ENCODE results near the gene EIF2S1.
"Not testable (repeated sequence)": the region's sequence is repeated elsewhere in the genome, so short reads cannot be mapped to it uniquely, and the experiment has no call there.

Gene EIF2S1

GRCh38 chr14:67372833-67373232 is 12.7 kb downstream of the EIF2S1 start:
- FAIRE-seq: no peak

GRCh38 chr14:67373347-67373746 is 13.2 kb downstream of the EIF2S1 start:
- FAIRE-seq: no peak

GRCh38 chr14:67377916-67378315 is 17.8 kb downstream of the EIF2S1 start:
- FAIRE-seq: no peak

DNA sequence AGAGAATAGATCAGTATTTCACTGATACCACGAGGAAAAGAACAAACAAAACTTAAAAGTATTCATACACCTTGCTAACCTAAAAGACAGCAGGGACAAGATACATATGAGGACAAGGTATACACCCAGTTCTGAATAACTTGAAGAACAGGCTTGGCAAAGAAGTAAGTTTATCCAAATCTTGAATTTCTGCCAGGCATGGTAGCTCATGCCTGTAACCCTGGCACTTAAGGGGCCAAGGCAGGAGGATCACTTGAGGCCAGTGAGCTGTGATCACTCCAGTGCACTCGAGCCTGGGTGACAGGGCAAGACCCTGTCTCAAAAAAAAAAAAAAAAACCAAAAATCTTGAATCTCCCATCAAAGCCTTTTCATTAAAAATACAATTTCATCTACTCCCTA is 25.0 kb downstream of the EIF2S1 start:
- no peak for FAIRE-seq

DNA sequence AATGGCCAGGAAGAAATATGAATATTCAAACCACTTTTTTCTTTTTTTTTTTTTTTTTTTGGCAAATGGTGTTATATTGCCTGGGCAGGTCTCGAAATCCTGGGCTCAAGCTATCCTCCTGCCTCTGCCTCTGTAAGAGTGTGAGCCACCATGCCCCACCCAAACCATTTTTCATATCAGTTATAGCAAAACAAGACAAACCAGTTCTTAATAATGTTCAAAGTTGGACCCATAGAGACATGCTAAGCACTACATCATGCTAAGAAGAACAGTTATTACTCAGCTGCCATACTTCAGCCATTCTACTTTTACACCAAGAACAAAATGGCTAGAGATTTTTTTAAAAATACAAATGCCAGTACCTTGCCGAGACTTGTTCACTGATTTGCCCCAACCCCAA is 25.5 kb downstream of the EIF2S1 start:
- no peak for FAIRE-seq

DNA sequence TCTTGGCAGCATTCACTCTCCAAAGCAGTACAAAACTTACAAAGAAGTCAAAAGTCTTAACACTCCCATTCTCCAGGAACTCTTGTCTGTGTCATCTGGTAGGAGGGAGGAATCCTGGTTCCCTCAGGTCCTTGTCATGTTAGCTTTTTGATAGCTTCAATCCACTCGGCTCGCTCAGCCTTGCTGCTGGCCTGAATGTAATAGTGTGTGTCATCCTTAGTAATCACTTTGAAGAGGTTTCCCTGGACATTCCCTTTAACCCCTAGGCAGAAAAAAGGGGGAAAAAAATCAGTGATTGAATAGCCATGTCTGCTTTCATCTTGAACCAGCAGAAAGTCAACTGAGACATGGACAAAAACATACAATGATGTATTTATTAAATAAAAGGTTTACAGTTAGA is 27.1 kb downstream of the EIF2S1 start:
- no peak for FAIRE-seq

DNA sequence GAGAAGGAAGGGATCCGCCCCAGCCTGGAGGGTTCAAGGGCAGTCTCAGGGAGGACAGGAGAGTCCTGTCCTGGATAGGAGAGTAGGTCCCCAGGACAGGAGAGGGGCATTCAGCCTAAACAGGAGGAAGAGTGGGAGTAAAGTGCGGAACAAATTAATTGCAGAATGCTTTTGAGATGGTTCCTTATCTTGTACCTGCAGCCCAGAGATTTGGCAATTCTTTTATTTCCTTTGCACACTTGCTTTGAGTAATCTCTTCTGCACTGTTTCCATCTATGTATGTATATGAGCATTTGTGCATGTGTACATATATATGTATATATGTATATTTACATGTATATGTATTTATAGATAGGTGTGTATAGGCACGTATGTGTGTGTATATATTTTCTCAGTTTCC is 29.1 kb downstream of the EIF2S1 start:
- FAIRE-seq: no peak

- FAIRE-seq: no peak
Observed at GRCh38 chr14:67389811-67390534, 29.8 kb downstream of the EIF2S1 start.

DNA sequence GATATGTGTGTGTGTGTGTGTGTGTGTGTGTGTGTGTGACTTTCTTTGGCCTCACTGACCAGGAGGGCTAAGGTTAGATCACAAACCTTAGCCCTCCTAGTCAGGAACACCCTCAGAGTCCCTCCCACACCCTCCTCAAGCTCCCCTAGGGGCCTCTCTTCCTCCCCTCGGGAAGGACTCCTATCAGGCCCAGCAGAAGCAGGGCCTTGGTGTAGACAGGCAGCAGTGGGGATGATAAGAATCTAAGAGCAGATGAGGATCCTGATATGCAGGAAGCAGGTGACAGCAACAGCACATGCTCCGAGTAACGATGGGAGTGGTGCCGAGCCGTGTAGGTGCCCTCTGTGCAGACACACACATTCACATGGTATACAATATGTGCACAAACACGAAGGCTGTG is 31.1 kb downstream of the EIF2S1 start:
- no peak for FAIRE-seq

GRCh38 chr14:67392123-67392522 is 32.0 kb downstream of the EIF2S1 start:
- FAIRE-seq: no peak

DNA sequence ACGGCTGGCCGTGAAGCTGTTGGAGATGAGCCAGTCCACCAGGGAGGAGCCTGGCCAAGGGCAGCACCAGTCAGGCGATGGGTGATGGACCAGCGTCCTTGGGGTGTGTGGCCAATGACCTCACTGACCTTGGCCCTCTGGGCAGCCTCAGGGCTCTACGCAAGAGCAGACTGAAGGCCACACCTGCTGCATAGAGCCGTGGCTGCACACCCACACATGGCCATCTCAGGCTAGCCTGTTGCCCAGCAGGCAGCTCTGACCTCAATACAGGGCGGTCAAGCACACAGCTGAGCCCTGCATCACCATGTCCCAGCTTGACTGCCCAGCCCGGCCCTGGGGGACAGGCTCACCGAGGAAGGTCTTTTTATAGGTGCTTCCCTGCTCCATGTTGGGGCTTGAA is 32.7 kb downstream of the EIF2S1 start:
- FAIRE-seq: no peak

DNA sequence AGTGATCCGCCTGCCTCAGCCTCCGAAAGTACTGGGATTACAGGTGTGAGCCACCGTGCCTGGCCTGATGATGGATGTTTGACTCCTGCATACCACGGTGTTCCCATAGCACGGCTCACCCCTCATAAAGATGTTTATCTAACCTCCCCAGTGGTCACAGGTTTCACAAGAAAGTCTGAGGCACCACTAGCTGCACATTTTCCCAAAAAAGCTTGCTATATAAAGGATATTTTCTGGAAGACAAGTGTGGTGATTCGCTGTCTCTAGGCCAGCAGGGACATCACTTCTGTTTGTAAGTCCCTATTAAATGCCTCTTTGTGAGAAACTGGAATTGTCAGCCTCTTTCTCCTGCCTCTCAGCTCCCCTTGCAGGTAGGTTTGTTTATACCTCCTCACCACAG is 33.6 kb downstream of the EIF2S1 start:
- no peak for FAIRE-seq

DNA sequence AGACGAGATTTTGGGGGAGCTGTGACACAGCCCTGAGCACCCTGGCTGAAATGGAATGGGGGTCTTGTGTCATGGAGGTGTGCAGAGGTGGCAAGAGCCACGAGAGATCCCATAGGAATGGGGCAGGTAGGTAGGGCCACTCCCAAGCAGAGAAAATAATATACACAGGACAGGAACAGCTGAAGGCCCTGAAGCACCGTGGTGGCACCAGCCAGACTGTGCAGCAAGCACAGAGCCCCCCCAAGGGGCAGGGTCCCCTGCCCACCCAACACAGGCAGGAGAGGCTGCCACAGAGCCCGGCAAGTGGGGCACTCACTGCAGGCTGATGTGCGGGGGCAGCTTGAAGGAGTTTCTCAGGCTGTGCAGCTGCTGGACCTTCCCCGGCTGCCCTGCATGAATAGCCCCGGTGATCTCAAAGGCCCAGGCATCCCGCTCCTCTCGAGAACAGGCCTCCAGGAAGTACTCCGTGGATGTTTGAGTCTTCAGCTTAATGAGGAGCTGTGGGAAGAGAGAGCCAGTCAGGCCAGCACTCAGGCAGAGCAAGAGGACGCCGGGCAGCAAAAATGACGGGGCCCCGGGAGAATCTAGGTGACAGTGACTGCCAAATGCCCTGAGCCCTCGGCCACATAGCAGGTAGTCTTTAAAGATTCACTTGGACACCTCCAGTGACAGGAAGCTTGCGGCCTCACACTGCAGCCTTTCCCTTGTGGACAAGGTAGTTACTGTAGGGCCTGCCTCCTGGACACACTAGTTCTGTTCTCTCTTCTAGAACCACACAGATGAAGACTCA is 35.2 kb downstream of the EIF2S1 start:
- no peak for FAIRE-seq

GRCh38 chr14:67395876-67396189 is 35.7 kb downstream of the EIF2S1 start:
- FAIRE-seq: no peak

- FAIRE-seq: no peak
Observed at GRCh38 chr14:67396381-67396970, 36.3 kb downstream of the EIF2S1 start.

DNA sequence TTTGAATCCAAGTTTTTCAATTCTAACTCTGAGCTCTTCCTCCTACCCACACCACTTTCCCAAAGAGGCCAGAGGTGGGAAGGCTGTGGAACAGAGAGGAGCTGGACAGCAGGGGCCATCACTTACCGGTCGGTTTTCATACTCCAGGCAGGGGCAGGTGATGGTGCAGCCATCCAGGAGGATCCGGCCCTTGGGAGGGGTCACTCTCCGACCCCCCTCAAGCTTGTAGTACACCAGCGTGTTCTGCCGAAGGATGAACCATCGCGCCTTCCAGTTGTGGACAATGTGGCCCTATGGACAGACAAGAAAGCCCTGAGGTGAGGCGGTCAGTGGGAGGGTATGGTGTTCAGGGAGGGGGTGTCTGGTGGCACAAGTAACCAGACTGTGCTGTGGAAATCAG is 37.4 kb downstream of the EIF2S1 start:
- no peak for FAIRE-seq

DNA sequence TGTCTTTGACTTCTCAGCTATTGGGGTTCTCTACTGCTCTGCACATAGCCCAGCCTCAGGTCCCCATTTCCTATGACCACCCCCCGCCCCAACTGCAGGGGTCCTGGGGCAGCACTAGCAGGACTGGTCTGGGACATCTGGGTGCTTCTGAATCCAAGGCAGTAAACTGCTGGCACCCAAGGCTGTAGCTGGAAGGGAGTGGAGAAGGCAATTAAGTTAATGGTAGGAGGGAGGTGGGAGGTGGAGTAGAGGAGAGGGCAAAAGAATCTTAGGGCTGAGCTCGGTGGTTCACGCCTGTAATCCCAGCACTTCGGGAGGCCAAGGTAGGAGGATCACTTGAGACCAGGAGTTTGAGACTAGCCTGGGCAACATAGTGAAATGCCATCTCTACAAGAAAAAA is 40.3 kb downstream of the EIF2S1 start:
- FAIRE-seq: no peak

- FAIRE-seq: no peak
Observed at GRCh38 chr14:67405771-67406170, 45.6 kb downstream of the EIF2S1 start.

DNA sequence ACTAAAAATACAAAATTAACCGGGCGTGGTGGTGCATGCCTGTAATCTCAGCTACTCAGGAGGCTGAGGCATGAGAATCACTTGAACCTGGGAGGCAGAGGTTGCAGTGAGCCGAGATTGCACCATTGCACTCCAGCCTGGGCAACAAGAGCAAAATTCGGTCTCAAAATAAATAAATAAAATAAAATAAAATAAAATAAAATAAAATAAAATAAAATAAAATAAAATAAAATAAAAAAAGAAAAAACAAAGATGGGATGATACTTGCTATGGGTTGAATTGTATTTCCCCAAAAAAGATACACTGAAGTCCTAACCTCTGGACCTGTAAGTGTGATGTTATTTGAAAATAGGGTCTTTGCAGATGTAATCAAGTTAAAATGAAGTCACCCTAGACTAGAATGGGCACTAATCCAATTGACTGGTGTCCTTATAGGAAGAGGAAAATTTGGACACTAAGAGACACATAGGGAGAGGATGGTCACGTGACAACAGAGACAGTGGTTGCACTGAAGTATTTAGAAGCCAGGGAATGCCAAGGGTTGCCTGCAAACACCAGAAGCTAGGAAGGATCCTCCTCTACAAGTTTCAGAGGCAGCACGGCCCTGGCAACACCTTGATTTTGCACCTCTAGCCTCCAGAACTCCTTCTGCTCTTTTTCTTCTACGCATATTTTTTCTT is 48.1 kb downstream of the EIF2S1 start:
- FAIRE-seq: not testable (repeated sequence)

GRCh38 chr14:67409461-67409860 is 49.3 kb downstream of the EIF2S1 start:
- FAIRE-seq: no peak

DNA sequence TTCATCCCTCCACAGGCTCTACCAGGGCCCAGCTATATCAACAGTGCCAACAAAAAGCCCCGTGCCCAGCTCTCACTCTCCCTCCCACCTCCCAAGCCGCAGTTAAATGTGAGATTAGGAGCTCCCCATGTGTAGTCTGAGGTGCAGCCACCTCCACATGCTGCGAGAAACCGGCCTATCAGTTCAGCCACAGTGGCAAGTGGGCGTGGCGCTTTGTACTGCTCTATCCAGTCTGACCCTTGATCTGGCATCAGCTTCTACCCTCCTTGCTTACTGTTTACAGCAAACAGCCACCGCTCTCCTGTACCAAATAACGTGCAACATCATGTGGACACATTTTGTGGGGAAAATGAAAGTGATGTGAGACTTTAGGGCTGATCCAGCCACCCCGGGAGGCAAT is 50.2 kb downstream of the EIF2S1 start:
- FAIRE-seq: no peak

GRCh38 chr14:67411370-67411769 is 51.2 kb downstream of the EIF2S1 start:
- FAIRE-seq: no peak

DNA sequence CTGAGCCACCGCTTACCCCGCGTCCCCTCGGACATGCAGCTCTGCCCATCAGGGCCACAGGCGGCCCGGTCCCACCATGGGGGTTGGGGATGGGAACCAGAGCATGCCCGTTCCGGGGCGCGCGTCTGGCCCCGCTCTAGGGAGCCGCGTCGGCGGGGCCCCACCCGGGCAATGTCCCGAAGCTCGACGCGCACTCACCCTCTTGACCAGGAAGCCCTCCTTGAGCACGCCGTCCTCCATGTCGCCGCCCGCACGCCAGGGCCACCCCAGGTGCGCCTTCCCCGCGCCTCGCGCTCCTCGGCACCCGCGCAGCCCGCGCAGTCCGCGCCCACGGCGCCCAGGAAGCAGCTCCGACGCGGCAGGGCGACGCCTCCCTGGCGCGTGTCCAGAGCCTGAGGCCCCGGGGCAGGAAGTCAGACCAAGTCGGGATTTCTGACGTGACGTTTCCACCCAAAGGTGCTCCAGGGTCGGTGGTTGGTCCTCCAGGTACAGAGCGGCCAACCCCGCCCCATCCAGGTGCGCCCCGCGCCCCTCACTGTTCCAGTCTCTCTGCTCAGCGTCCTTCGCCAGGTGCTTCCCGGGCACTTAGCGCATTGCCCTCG is 51.8 kb downstream of the EIF2S1 start, which contains the start of gene PLEK2:
PLEK2 (minus strand) TSS at position 346 of the 602 bp plus-strand sequence; CDS start at position 240, 106 bp downstream.
- no peak for FAIRE-seq

Measured in A204.1 (cell line).